Epidermal melanocyte (primary cell): ENCODE measurements around the gene SPRN.

Source experiments
- DNase-seq: peaks from one replicate; pipeline ENCODE4 v3.0.0; 2011; ENCODE audit warnings: low spot score; ENCODE audit not compliant: insufficient read length

SPRN gene

DNA sequence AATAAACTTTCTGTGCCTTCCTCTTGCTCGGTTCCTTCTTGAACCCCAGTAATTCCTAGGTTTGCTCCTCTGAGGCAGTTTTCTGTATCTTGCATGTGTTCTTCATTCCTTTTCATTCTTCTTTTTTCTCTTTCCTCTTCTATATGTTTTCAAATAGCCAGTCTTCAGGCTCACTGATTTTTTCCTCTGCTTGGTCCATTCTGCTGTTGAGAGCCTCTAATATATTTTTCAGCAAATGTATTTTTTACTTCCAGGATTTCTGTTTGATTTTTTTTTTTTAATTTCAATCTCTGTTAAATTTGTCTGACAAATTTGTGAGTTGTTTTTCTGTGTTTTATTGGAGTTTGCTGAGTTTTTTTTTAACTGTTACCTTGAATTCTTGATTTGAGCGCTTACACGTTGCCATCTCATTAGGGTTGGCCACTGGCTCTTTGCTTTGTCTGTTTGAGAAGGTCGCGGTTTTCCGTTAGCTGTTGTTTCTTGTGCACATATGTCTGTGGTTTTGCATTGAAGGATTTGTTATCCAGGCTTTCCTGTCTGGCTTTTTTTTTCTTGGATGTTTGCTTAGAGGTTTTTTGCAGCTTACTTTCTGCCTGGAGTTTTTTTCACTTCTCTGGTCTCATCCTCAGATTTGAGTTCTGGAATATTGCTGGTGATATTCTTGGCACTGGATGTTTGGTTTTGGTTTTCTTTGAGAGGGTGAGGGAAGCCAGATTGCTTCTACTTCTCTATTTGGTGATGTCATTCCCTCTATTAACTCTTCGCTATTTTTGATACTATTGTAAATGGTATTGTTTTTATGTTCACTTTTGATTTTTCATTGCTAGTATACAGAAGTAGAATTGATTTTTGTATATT, 12.7 kb downstream of the SPRN start:
- DNase-seq = no peak

DNA sequence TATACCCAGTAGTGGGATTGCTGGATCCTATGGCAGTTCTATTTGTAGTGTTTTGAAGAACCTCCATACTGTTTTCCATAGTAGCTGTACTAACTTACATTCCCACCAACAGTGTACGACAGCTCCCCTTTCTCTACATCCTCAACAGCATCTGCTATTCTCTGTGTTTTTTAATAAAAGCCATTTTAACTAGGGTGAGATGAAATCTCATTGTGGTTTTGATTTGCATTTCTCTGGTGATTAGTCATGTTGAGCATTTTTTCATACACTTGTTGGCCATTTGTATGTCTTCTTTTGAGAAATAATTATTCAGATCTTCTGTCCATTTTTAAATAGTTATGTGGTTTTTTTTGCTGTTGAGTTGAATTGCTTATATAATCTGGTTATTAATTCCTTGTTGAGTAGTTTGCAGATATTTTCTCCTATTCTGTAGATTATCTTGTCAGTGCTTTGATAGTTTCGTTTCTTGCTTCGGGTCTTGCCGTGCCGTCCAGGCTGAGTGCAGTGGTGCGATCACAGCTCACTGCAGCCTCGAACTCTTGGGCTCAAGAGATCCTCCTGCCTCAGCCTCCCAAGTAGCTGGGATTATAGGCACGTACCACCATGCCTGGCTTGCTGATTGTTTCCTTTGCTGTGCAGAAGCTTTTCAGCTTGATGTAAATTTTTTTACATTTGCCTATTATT, 18.4 kb downstream of the SPRN start:
- no peak for DNase-seq

GRCh38 chr10:133405272-133405671, 19.2 kb downstream of the SPRN start:
- no peak for DNase-seq

- no peak for DNase-seq
These were observed 20.6 kb downstream of the SPRN start for GRCh38 chr10:133403784-133404183.

- DNase-seq = no peak
These were observed 21.1 kb downstream of the SPRN start for GRCh38 chr10:133403359-133403758.

DNA sequence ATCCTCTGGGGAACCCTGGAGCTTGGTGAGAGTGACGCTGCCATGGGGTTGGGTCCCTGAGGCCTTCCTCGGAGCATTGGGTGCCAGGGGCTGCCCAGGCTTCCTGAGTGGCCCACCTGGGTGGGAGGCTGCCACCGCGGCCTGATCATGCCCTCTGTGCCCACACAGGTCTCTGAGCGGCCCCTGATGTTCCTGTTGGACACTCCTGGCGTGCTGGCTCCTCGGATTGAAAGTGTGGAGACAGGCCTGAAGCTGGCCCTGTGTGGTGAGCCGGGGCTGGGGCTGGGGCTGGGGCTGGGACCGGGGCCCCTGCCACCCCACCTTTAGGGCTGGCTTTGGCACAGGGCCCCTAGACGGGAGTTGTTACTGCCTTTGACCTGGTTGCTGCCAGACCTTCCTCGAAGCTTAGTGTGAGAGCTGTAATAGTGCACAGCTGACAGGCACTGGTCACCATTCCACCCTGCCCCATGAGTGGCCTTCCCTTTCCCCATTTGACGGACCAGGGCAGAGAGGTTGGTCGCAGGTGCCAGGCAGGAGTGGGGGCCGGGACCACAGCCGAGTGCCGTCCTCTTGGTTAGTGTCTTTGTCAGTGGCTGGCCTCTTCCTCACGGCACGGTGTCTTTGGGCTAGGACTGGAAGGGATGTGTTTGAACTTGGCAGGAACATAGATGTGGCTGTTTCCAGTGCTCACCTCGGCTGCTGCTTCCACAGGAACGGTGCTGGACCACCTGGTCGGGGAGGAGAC, 22.3 kb downstream of the SPRN start:
- no peak for DNase-seq

- DNase-seq = no peak
These were observed 22.9 kb downstream of the SPRN start for GRCh38 chr10:133401500-133401899.

GRCh38 chr10:133400624-133401424, 23.6 kb downstream of the SPRN start:
- DNase-seq = no peak

GRCh38 chr10:133399123-133399601, 25.3 kb downstream of the SPRN start:
- DNase-seq = no peak

GRCh38 chr10:133397938-133398337, 26.5 kb downstream of the SPRN start:
- DNase-seq = no peak

GRCh38 chr10:133396035-133396624, 28.3 kb downstream of the SPRN start:
- DNase-seq = no peak

DNA sequence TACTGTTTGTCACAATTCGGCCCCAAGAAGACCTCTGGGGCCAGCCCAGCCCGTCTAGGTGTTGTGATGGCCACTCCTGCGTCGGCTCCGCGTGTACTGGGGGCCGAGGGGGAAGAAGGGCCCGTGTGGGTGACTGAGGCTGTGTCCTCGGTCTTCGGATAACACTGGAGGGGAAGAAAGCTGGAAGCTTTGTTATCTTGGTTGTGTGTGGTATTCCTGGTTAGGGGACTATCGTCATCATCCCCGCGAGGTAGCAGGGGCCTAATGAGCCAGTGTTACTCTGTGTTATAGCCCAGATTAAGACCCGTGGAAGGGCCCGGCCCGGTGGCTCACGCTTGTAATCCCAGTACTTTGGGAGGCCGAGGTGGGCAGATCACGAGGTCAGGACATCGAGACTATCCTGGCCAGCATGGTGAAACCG, 29.6 kb downstream of the SPRN start:
- no peak for DNase-seq

GRCh38 chr10:133394064-133394663, 30.3 kb downstream of the SPRN start, which contains the start of gene MTG1:
TSS of gene MTG1 (plus strand) at chr10:133394157. CDS start at chr10:133394221, 64 bp downstream.
- DNase-seq = peak; percentile 98

- no peak for DNase-seq
These were observed 30.9 kb downstream of the SPRN start for GRCh38 chr10:133393401-133394063.

- DNase-seq = no peak
These were observed 32.5 kb downstream of the SPRN start for GRCh38 chr10:133391761-133392518.

- DNase-seq = no peak
These were observed 33.2 kb downstream of the SPRN start for GRCh38 chr10:133391249-133391635.

- DNase-seq = no peak
These were observed 33.7 kb downstream of the SPRN start for GRCh38 chr10:133390597-133391248.
